HUDEP-2 (cell line): Measurements from ENCODE around the gene CELF1.
"Not testable (repeated sequence)": the region's sequence is repeated elsewhere in the genome, so short reads cannot be mapped to it uniquely, and the experiment has no call there.

Experiments used
- DNase-seq, 76 experiments: peaks; one replicate each; lab custom pipeline; 2025; ENCODE audit not compliant: unreplicated experiment in 76 of 76; lab: John Stamatoyannopoulos, UW

CELF1 gene

DNA sequence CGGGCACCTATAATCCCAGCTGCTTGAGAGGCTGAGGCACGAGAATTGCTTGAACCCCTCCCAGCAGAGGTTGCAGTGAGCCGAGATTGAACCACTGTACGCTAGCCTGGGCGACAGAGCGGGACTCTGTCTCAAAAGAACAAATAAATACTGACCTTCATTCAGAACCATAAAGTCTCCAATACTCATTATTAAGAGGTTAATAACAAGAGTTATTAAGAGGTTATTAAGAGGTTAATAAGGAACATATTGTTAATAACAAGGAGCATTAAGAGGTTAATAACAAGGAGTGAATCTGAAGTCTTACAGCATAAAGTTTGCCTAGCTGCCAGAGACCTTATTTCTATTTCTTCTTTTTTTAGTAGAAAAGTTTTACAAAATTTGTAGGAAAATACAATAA, 7.6 kb downstream of the CELF1 start:
- DNase-seq, result no peak

DNA sequence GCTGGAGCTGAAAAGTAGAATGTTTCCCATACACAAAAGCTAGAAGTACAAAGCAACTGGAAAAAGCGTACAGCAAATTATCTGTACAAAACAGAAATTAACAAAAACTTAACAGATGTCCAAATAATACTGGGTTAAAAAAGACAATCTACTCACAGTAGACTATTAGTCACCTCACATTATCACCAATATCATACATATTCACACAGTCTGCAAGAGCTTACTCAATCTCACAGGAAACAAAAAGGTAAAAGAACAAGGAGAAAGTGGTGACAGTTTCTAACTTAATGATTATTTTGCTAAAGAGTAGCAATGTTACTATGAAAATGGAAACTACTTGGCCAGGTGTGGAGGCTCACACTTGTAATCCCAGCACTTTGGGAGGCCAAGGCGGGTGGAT, 11.9 kb downstream of the CELF1 start:
- no peak for DNase-seq

DNA sequence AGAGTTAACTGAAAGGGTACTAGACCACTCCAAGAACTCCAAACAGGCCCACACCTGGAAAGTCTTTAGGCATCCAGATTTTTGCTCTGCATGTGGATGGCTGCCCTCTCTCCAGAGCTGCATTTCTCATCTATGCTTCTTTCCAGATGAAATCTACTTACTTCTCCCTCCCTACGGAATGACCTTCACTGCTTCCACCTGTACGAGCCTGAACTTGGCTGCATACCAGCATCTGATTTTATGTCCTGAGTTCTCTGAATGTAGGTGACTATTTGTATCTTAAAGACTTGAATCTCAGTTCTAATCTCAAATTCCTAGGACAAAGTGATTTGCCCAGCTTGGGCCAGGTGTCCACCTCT, 13.3 kb downstream of the CELF1 start:
- no peak for DNase-seq

DNA sequence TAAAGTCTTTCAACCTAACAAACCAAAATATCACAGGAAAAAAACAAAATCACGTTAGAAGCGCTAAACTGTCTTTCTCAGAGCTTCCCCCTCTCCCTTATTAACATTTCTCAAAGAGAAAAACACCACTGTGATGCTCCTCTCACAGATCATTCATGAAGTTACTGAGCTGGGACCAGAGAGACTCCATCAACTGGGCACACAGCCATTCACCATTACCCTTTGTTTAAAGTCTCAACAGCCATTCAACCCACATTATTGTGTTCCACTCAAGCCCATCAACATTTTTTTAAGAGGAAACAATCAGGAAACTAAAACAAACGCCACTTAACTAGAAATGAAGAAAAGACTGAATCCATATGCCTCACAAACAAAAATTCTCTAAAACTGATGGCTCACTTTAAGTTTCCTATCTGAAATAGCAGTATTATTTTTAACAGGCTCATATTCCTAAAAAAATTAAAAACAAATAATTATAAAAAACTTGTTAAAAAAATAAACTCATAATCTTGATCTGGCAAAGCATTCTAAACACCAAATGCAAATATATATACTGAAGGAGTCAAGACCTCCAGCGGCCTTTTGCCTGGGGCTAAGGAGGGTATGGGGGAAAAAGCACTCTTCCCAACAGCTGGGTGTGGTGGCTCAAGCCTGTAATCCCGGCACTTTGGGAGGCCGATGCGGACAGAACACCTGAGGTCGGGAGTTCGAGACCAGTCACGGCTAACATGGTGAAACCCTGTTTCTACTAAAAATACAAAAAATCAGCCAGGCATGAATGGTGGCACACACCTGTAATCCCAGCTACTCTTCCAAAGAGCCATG, 14.0 kb downstream of the CELF1 start:
- no peak for DNase-seq

DNA sequence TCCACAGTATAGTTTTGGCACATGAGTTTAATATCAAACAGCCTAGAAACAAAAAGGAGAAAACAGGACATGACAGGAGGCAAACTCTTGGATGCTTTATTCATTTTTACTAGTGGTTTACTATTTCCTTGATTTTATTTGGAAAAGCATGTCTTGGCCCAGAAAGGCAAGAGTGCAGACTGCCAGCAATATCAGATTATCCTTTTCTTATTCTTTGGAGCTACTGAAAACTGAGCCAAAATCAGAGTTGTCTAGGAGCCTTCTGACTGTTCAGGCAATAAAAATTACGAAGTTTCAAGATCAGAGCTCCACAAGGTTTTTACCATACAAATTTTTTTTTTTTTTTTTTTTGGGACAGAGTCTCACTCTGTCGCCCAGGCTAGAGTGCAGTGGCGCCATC, 16.0 kb downstream of the CELF1 start:
- DNase-seq, result no peak

DNA sequence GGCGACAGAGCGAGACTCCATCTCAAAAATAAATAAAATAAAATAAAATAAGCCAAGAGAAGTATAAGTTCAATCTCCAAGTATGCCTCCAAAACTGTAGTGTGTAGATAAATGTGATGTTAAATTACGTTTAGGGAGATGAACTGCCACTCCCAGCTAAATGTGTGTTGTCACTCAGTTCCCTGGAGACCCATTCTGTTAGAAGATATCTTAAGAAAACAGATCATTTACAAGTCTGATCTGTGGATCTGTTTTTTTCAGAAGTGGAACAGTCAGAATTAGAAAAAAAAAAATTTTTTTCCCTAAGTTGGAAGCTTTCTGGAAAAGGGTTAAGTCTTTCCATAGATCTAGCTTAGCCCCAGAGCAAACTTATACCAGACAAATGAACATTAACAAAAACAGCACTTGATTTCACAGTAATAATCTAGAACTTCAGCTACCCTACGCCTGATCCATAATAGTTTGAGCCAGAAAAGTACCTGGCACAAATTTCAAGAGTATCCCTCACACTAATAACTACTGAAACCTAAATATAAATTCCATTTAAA, 18.2 kb downstream of the CELF1 start:
- DNase-seq, result peak in 1 of 76 experiments; percentile 7

DNA sequence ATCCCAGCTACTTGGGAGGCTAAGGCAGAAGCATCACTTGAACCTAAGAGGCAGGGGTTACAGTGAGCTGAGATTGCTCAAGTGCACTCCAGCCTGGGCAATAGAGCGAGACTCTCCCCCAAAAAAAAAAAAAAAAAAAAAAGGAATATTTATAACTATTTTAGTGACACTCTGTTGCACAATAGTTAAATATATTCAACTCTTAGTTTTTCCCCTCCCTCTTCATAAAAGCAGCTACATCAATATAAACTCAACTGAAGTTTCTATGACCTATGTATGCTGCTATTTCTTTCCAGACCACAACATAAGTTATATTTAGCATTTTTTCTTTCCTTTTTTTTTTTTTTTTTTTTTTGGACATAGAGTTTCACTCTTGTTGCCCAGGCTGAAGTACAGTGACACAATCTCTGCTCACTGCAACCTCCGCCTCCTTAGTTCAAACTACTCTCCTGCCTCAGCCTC, 19.2 kb downstream of the CELF1 start:
- no peak for DNase-seq

DNA sequence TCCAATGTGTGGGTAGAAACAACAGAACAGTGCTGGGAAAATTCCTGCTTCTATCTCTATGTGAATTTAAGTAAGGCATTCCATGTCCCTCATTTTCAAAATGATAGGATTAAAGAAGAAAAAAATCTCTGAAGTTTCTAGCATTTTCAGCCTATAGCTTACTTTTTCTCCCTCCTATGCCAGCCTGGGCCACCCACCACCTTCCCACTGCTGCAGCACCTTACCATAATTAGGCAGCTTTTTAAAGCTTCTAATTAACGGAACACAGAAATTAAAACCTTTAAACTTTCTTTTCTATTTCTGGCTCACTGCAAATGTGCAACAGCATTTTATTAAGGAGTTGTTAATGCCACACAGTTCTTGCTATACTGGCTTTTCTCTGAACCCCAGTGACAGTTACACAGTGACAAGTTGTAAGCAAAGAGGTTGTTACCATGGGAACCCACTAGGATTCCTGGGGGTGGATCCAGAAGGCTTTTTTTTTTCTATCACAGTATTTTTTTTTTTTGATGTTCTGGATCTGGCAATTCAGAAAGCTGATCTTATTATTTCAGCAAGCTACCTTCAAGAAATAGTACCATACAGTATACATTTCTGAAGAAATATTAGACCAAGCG, 20.2 kb downstream of the CELF1 start:
- DNase-seq, result no peak

DNA sequence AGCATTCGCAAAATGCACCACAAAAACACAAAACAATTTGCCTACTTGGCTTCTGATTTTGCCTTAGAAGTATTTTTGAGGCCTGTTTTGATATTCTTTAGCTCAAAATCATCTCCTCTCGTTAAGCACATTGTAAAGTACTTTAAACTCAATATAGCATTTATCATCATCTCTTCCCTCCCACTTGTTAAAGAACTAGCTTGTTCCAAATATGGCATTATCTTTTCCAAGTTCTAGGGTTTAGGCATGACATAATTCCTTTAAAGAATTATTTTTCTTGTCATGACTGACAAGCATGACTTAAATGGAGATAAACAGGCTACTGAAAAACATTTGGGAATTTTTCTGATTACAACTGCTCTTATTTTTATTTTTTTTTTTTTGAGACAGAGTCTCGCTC, 21.3 kb downstream of the CELF1 start:
- no peak for DNase-seq

DNA sequence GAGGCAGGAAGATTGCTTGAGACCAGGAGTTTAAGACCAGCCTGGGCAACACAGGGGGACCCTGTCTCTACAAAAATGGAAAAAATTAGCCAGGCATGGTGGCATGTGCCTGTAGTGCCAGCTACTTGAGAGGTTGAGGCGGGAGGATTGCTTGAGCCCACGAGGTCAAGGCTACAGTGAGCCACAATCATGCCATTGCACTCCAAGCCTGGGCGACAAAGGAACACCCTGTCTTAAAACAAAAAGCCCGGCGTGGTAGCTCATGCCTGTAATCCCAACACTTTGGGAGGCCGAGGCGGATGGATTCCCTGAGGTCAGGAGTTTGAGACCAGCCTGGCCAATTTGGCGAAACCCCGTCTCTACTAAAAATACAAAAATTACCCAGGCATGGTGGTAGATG, 22.2 kb downstream of the CELF1 start:
- DNase-seq, result not testable (repeated sequence)

DNA sequence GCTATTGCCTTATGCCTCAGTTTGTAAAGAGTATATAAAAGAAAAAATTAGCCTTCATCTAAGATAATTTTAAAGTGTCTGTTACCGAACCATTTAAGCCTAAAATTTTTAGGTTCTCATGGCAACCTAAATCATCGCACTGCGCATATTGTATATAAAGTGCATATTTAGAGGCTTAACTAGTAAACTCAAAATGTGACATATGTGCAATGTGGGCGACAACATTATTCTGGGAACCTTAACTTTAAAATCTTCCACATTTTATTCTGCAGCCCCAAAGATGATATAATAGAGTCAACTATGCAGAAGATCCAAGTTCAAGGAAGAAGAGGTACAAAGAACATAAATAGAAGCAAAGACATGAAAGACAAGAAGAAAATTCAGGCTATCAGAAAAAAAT, 23.0 kb downstream of the CELF1 start:
- no peak for DNase-seq

DNA sequence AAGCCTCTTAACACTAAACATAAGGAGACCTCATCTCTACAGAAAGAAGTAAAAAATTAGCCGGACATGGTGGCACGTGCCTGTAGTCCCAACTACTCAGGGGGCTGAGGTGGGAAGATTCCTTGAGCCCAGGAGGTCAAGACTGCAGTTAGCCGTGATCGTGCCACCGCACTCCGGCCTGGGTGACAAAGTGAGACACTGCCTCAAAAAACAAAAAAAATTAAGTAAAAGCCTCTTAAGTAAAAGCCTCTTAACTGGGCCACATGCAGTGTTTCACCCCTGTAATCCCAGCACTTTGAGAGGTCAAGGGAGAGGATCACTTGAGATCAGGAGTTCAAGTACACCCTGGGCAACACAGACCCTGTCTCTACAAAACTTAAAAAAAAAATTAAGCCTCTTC, 25.7 kb downstream of the CELF1 start:
- DNase-seq, result no peak

DNA sequence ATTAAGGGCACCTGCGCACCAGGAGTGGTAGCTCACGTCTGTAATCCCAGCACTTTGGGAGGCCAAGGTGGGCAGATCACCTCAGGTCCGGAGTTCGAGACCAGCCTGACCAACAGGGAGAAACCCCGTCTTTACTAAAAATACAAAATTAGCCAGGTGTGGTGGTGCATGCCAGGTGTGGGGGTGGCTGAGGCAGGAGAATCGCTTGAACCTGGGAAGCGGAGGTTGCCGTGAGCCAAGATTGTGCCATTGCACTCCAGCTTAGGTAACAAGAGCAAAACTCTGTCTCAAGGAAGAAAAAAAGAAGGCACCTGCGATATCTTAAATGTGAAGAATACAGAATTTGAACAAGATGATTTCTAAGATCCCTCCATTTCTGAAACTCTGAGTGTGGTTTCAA, 26.9 kb downstream of the CELF1 start:
- not testable (repeated sequence) for DNase-seq

DNA sequence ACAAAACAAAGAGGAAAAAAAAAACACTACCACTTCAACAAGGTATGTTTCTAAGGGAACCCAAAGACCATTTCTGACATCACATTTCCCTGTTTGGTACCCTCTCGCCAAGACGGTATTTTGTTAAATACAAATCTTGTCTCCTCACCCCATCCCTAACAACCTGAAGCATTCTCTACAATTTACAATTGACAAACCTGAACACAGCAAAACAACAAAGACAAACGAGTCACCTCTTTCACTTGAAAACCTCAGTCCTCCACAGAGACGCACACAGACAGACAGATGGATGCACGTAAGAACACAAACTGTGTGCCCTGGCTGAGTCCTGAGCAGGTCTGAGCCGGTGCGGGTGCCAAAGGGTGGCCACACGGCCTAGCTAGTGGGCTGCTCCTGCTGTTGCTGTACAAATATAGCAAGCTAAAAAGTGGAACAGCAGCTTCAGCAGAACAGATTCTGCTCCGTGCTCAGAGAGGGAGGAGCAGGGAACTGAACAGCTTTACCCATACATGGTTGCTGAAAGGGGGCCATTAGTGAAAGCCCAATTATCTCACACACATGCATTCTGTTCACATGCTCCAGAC, 28.5 kb downstream of the CELF1 start:
- no peak for DNase-seq

DNA sequence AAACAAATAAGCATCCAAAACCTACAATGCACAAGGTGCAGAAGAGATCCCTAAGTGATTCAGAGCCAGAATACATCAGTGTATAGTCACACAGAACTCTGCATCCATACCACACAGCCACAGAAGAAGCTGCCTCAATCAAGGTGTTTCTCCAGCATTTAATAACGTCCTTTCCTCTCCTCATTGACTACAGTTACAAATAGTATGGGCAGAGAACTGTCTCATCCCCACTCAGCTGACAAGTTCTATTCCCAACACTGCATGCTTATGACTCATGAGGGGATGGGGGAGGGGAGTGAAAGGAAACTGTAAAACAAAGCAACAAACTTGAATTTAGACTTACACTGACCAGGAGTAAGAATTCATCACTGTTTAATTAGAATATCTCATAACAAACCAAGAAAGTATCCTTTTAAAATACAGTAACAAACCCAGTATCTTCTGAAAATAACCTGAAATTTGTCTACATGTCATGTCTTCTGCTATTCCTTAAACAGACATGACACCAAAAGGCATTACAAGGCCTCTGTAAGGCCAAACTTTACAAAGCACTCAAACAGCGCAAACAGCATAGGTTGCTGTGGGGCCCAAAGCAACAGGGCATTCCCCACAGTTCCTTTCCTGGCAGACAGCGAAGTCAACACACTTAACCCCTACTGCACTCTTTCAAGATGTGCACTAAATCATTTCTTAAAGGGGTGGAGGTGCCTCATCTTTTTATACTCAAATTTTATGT, 29.3 kb downstream of the CELF1 start:
- peak in 8 of 76 experiments; percentile 1 to 31 (median 10) for DNase-seq

DNA sequence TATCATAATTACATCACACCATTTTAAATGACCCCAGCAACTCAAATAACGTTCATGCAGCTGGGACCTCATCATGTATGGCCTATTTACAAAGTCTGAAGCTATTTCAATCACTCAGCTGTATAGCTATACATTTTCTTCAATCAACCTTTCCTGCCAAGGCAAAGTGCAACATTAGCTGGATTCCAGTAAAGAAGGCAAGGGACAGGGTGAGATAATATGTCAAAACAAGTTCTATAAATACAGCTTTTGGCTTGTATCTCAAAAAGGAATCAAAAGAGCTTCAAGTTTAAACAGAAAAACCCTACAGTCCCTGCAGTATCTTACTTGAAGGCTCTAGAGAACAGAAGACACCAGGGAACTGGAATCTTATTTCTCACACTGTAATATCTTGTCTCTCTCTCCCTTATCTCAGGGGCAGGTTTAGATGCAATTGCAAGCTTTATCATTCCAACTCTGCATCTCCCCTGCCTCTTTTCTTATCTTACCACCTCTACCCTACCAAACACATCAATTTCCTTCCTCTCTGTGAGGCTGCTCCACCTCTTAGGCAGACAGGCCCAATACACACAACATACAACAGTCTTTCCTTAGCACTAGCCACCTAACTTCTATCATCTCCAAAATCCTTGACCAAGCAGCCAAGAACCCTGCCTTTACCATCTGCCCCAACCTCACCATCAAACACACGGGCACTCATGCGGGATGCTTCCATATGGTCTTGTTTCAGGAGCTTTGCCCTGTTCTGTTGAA, 34.5 kb downstream of the CELF1 start:
- DNase-seq, result peak in 8 of 76 experiments; percentile 4 to 32 (median 14)

DNA sequence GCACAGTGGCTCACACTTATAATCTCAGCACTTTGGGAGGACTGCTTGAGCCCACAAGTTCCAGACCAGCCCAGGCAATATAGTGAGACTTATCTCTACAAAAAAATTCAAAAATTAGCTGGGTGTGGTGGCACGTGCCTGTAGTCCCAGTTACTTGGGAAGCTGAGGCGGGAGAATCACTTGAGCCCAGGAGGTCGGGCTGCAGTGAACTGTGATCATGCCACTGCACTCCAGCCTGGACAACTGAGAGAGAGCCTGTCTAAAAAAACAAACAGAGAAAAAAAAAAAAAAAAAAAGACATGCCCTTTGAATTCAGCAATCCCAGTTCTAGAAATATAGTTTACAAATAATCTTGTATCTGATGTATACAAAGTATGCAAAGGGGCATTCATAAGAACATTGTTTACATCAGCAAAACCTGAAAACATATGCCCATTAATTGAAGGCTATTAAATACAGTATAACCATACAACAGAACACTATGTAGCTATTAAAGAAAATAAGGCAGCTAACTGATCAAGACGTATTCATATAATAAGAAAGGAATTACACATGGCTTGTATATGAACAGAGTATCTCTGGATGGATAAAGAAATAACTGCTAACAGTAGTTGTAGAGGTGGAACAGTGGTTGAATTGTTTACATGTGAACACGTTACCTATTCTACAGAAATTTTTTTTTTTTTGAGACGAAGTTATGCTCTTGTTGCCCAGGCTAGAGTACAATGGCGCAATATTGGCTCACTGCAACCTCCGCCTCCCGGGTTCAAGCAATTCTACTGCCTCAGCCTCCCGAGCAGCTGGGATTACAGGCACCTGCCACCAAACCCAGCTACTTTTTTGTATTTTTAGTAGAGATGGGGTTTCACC, 35.7 kb downstream of the CELF1 start:
- DNase-seq, result no peak

DNA sequence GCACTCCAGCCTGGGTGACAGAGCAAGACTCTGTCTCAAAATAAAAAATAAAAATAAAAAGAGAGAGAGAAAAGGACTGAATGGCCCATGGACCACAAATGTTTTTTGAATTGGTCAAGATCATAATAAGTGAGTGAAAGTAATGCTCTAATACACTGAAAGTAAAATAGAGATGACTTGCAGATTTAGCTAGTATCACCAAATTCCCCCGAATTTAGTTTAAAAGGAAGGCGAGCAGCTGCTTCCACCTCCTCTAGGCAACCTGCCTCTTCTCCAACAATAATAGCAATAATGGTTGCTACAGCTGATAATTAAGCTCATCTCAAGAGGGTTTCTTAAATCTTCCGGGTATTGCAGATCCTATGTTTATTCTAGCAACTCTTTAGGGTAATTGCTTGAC, 36.8 kb downstream of the CELF1 start:
- DNase-seq, result no peak
